HepG2 (cell line): ENCODE data around the gene PADI4. TPM values are rescaled to one million over a fixed set of nuclear protein-coding genes. Genes with fewer than 3 reads are reported as not detected.

Experiments used
- ATAC-seq: fragments of 200-7000 bp; cut with Tn5 transposase; 3 replicates; pipeline ENCODE4 v1.9.1; 2020; ENCODE audit warnings: mild to moderate bottlenecking, moderate library complexity
- BruUV-seq: library from RNA; stranded (reverse); fragments of 400-500 nt; replicated peaks from 2 replicates; lab custom pipeline; 2021; lab: Mats Ljungman, UMichigan
- CTCF ChIA-PET: fragments of 300-600 bp; formaldehyde crosslinking; extraction: SDS; loops from one replicate; lab custom pipeline; 2021; ENCODE audit warnings: low total read pairs, inconsistent platforms, low intra/inter-chr PET ratio; lab: Yijun Ruan, JAX
- POLR2A ChIA-PET: fragments of 350-600 bp; sonication (Branson Sonifier 250); formaldehyde crosslinking; loops from one replicate; lab custom pipeline; 2020; ENCODE audit warnings: antibody characterized with exemption, inconsistent platforms; lab: Yijun Ruan, JAX
- DNase-seq: peaks from one replicate; pipeline ENCODE4 v3.0.0-alpha.2; 2015; ENCODE audit warnings: low spot score
- FAIRE-seq: peaks from 3 replicates; lab custom pipeline; 2011; peaks lifted over from hg19 to GRCh38; lab: Jason Lieb, UNC
- H2AFZ ChIP-seq: one replicate; pipeline ENCODE4 v1.6.1; 2011; ENCODE audit warnings: low read length, inconsistent platforms
- H3K27ac ChIP-seq: fragments of 300-600 bp; 3 replicates; pipeline ENCODE4 v1.8.0; 2011; ENCODE audit warnings: mixed run types, mild to moderate bottlenecking, mixed read lengths, low read length, inconsistent platforms; ENCODE audit not compliant: insufficient read depth; ENCODE audit errors: extremely low read length
- H3K27me3 ChIP-seq, 2 experiments: fragments of 200-600 bp in 1 of 2; 2 replicates in 1 of 2; 3 replicates in 1 of 2; pipeline versions ENCODE4 v1.6.0 to v1.8.0; 2011; ENCODE audit warnings: low read length in 2 of 2, mild to moderate bottlenecking in 2 of 2, moderate library complexity in 2 of 2, inconsistent platforms in 1 of 2; ENCODE audit not compliant: insufficient read depth in 2 of 2, control insufficient read depth in 1 of 2
- H3K36me3 ChIP-seq, 2 experiments: fragments of 200-600 bp in 1 of 2; replicated peaks in 1 of 2; 2 replicates in 1 of 2; 3 replicates in 1 of 2; pipeline versions ENCODE4 v1.5.1 to v1.8.0; 2011; ENCODE audit warnings: low read length in 2 of 2, inconsistent platforms in 1 of 2; ENCODE audit not compliant: insufficient read depth in 2 of 2, control insufficient read depth in 1 of 2
- H3K4me1 ChIP-seq: 2 replicates; pipeline ENCODE4 v1.5.1; 2012; ENCODE audit warnings: low read length, inconsistent platforms; ENCODE audit not compliant: insufficient read depth
- H3K4me2 ChIP-seq: 2 replicates; pipeline ENCODE4 v1.6.0; 2011; ENCODE audit warnings: low read depth, low read length, inconsistent platforms
- H3K4me3 ChIP-seq, 3 experiments: fragments of 200-600 bp in 1 of 3; sonication (generic), shearing (Covaris generic) in 1 of 3; replicated peaks in 1 of 3; 2 replicates each; pipeline ENCODE4 v1.5.1; 2011 to 2016; ENCODE audit warnings: low read length in 3 of 3, inconsistent platforms in 2 of 3, low read depth in 2 of 3, mild to moderate bottlenecking in 2 of 3, control low read depth in 1 of 3, mixed read lengths in 1 of 3; ENCODE audit not compliant: insufficient read depth in 1 of 3
- H3K79me2 ChIP-seq: one replicate; pipeline ENCODE4 v1.6.1; 2011; ENCODE audit warnings: low read length, inconsistent platforms; ENCODE audit not compliant: insufficient read depth
- H3K9ac ChIP-seq: 2 replicates; pipeline ENCODE4 v1.6.0; 2011; ENCODE audit warnings: mild to moderate bottlenecking, low read depth, low read length, inconsistent platforms; ENCODE audit not compliant: insufficient read depth
- H3K9me3 ChIP-seq: 2 replicates; pipeline ENCODE4 v1.5.1; 2012; ENCODE audit warnings: mild to moderate bottlenecking, low read length
- H4K20me1 ChIP-seq: 2 replicates; pipeline ENCODE4 v1.6.0; 2011; ENCODE audit warnings: inconsistent platforms, mild to moderate bottlenecking, low read length, moderate library complexity; ENCODE audit not compliant: insufficient read depth
- FOXA3 ChIP-seq: IDR thresholded peaks from 2 replicates; pipeline ENCODE4 v1.6.1; 2016; ENCODE audit warnings: missing genetic modification reagents, missing compliant biosample characterization
- SCMH1 ChIP-seq: sonication (generic); formaldehyde crosslinking; IDR thresholded peaks from 2 replicates; pipeline ENCODE4 v1.9.0; 2021; ENCODE audit warnings: missing genetic modification reagents, mild to moderate bottlenecking, borderline replicate concordance
- SMC3 ChIP-seq: IDR thresholded peaks from 2 replicates; pipeline ENCODE4 v1.6.1; 2011; ENCODE audit warnings: low read length, improper control_type of control experiment
- STAG1 ChIP-seq: sonication (generic); formaldehyde crosslinking; IDR thresholded peaks from 2 replicates; pipeline ENCODE4 v1.4.0; 2020; ENCODE audit warnings: missing genetic modification reagents
- ZFYVE20 ChIP-seq: sonication (generic); formaldehyde crosslinking; IDR thresholded peaks from 2 replicates; pipeline ENCODE4 v1.8.0; 2023; ENCODE audit warnings: low read depth, mild to moderate bottlenecking, moderate library complexity, missing genetic modification reagents, borderline replicate concordance
- WGBS: methylation state at CpG from one replicate; pipeline ENCODE4 v1.1.6; 2017; ENCODE audit warnings: low lambda C conversion rate; 5-methylcytosine and 5-hydroxymethylcytosine counted together
- in situ Hi-C: cut with HindIII; loops from 2 replicates; pipeline ENCODE4 v1.10.0; 2017; ENCODE audit warnings: low pct_unique_long_range_greater_than_20kb; ENCODE audit not compliant: extremely low pct_ligation_motif_present
- intact Hi-C: fragments of 100-400 bp; cut with micrococcal nuclease; formaldehyde crosslinking; loops from one replicate; pipeline ENCODE4 v1.10.0; 2022; ENCODE audit not compliant: unreplicated experiment
- polyA plus RNA-seq, 8 experiments: library from polyadenylated mRNA; depleted of rRNA in 3 of 8; stranded (reverse) in 7 of 8; unstranded in 1 of 8; fragments of >200 nt; fragmentation: Illumina TruSeq in 4 of 8; extraction: Trizol in 4 of 8; gene quantifications; 2 replicates each; pipeline versions ENCODE4 v1.2.1 to v1.2.3, GENCODE V29; 2011 to 2016; ENCODE audit warnings: low read depth in 4 of 8, missing spikeins in 1 of 8, mixed read lengths in 1 of 8; ENCODE audit not compliant: insufficient read depth in 1 of 8
- total RNA-seq, 5 experiments: library from RNA; depleted of rRNA; stranded (reverse); fragments of >200 nt; fragmentation: Illumina TruSeq; extraction: Trizol; gene quantifications; 2 replicates each; pipeline ENCODE4 v1.2.3, GENCODE V29; 2016; ENCODE audit warnings: low read depth in 1 of 5
- TF ChIP-seq, protein P1 (sequence below): sonication (generic); formaldehyde crosslinking; IDR thresholded peaks from 2 replicates; pipeline ENCODE4 v1.5.0; 2020; ENCODE audit warnings: mild to moderate bottlenecking, missing genetic modification reagents, moderate library complexity

The PADI4 gene
- total and polyA plus RNA-seq, 2 of the 13 experiments (the other 11 are each of a cell fraction or from before 2014, with no cell fraction given), result 0.04 TPM

GRCh38 chr1:17335821-17336710, 28.1 kb downstream of the PADI4 start (continued):
- peak; percentile 12; the same call in 1 of the 2 replicates for TF ChIP-seq STAG1
- TF ChIP-seq SMC3, result peak; percentile 77
- TF ChIP-seq, all 625 proteins: peak for 4

GRCh38 chr1:17338706-17339493, 30.9 kb downstream of the PADI4 start:
- DNase-seq, result no peak
- intact Hi-C loops (no loop called here), in situ Hi-C loops (loop anchor here (5.0 kb wide), 1 partner anchor 217 kb away; no protein-coding TSS in a partner anchor)
- Histone ChIP-seq H3K4me3 (no peak overlapping the region), H3K36me3 (no peaks in the 10 kb centered on the region), H3K4me1 (no peaks in the 10 kb centered on the region), H3K27me3 (peaks cover 0 to 18% of the 10 kb centered on the region in 2 experiments; a peak in 4 of 5 replicates), H2AFZ (no peak overlapping the region), H3K9ac (no peak overlapping the region), H4K20me1 (0 out of 2 replicates have a peak, but pooled peaks cover 4% of the 10 kb centered on the region), H3K4me2 (no peak overlapping the region), H3K79me2 (no peaks in the 10 kb centered on the region), H3K27ac (no peak overlapping the region), H3K9me3 (no peaks in the 10 kb centered on the region)
- no peak for FAIRE-seq
- POLR2A ChIA-PET, result no interaction called here
- CTCF ChIA-PET, result interaction anchor here (1.5 kb wide), 1 partner anchor 213 kb away, joined by 4 read pairs; no protein-coding TSS in a partner anchor
- WGBS, result 25% methylated on average over 13 of the region's 15 CpGs
- no TSS peak for BruUV-seq
- peak; percentile 44; the same call in 1 of the 3 replicates for ATAC-seq
- no peak for TF ChIP-seq ZFYVE20 (CRISPR knock-in tag)
- TF ChIP-seq, protein P1, sequence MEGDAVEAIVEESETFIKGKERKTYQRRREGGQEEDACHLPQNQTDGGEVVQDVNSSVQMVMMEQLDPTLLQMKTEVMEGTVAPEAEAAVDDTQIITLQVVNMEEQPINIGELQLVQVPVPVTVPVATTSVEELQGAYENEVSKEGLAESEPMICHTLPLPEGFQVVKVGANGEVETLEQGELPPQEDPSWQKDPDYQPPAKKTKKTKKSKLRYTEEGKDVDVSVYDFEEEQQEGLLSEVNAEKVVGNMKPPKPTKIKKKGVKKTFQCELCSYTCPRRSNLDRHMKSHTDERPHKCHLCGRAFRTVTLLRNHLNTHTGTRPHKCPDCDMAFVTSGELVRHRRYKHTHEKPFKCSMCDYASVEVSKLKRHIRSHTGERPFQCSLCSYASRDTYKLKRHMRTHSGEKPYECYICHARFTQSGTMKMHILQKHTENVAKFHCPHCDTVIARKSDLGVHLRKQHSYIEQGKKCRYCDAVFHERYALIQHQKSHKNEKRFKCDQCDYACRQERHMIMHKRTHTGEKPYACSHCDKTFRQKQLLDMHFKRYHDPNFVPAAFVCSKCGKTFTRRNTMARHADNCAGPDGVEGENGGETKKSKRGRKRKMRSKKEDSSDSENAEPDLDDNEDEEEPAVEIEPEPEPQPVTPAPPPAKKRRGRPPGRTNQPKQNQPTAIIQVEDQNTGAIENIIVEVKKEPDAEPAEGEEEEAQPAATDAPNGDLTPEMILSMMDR (CRISPR knock-in tag), result peak; percentile 39
- no peak for TF ChIP-seq SCMH1 (CRISPR knock-in tag)
- no peak for TF ChIP-seq FOXA3 (CRISPR knock-in tag)
